K562 (cell line): Measurements from ENCODE around the gene COL5A1.

Experiments used
- ARID3A ChIP-seq: IDR thresholded peaks from 2 replicates; pipeline ENCODE4 v1.6.1; 2012; ENCODE audit warnings: low read depth, low read length, improper control_type of control experiment, borderline replicate concordance
- BCLAF1 ChIP-seq, 2 experiments: fragments of 450-650 bp in 1 of 2; IDR thresholded peaks; 2 replicates each; pipeline ENCODE4 v1.6.1; 2011 to 2017; ENCODE audit warnings: low read depth in 2 of 2, antibody characterized with exemption in 1 of 2, borderline replicate concordance in 1 of 2, low read length in 1 of 2, mild to moderate bottlenecking in 1 of 2, mixed read lengths in 1 of 2; ENCODE audit not compliant: control insufficient read depth in 1 of 2
- CSDE1 ChIP-seq, 2 experiments: fragments of 450-650 bp; IDR thresholded peaks; 2 replicates each; pipeline ENCODE4 v1.6.1; 2016; ENCODE audit warnings: mild to moderate bottlenecking in 1 of 2
- CTCF ChIP-seq, 3 experiments: IDR thresholded peaks in 2 of 3; conservative IDR thresholded peaks in 1 of 3; 2 replicates each; pipeline ENCODE4 v1.5.1; 2011 to 2012; ENCODE audit warnings: low read length in 3 of 3, mild to moderate bottlenecking in 3 of 3, control low read depth in 2 of 3, improper control_type of control experiment in 1 of 3, inconsistent platforms in 1 of 3, low read depth in 1 of 3, mixed read lengths in 1 of 3, moderate library complexity in 1 of 3; ENCODE audit not compliant: insufficient read depth in 2 of 3
- CXXC5 ChIP-seq: fragments of 250-450 bp; sonication (Bioruptor Pico); IDR thresholded peaks from 2 replicates; pipeline ENCODE4 v1.8.0; 2022; ENCODE audit warnings: inconsistent platforms, mild to moderate bottlenecking, moderate library complexity
- E2F6 ChIP-seq, 2 experiments: IDR thresholded peaks; 2 replicates each; pipeline ENCODE4 v1.6.1; 2011; ENCODE audit warnings: borderline replicate concordance in 1 of 2, control low read depth in 1 of 2, low read depth in 1 of 2, low read length in 1 of 2, mild to moderate bottlenecking in 1 of 2, mixed read lengths in 1 of 2, moderate library complexity in 1 of 2; ENCODE audit not compliant: insufficient read depth in 1 of 2, insufficient read length in 1 of 2, poor library complexity in 1 of 2, severe bottlenecking in 1 of 2; ENCODE audit errors: extremely low read depth in 1 of 2
- FOXM1 ChIP-seq, 2 experiments: fragments of 450-650 bp in 1 of 2; sonication (generic) in 1 of 2; formaldehyde crosslinking in 1 of 2; IDR thresholded peaks; 2 replicates each; pipeline versions ENCODE4 v1.6.1 to v1.9.0; 2017 to 2022; ENCODE audit warnings: low read depth in 2 of 2, mild to moderate bottlenecking in 2 of 2, missing genetic modification reagents in 1 of 2, moderate library complexity in 1 of 2
- HDAC2 ChIP-seq: fragments of 450-650 bp; IDR thresholded peaks from 2 replicates; pipeline ENCODE4 v1.6.1; 2016; ENCODE audit warnings: mild to moderate bottlenecking
- HDAC6 ChIP-seq: IDR thresholded peaks from 2 replicates; pipeline ENCODE4 v1.6.1; 2012; ENCODE audit warnings: low read depth, mild to moderate bottlenecking, control low read depth, inconsistent platforms, low read length, moderate library complexity
- PKNOX1 ChIP-seq: fragments of 450-650 bp; IDR thresholded peaks from 2 replicates; pipeline ENCODE4 v1.6.1; 2016
- SMAD1 ChIP-seq: fragments of 150-350 bp; IDR thresholded peaks from 2 replicates; pipeline ENCODE4 v1.6.1; 2014; ENCODE audit warnings: low read length, low read depth; ENCODE audit not compliant: partially characterized antibody
- USF1 ChIP-seq: sonication (generic); formaldehyde crosslinking; IDR thresholded peaks from 2 replicates; pipeline ENCODE4 v1.9.0; 2022; ENCODE audit warnings: mild to moderate bottlenecking, missing genetic modification reagents
- ZNF436 ChIP-seq: fragments of 250-450, 450-650 bp; sonication (Bioruptor Pico); formaldehyde crosslinking; IDR thresholded peaks from 2 replicates; pipeline ENCODE4 v1.7.0; 2020; ENCODE audit warnings: mild to moderate bottlenecking

- TF ChIP-seq CSDE1 (IDR thresholded peaks at IDR 0.05) (no peak), BCLAF1 (IDR thresholded peaks at IDR 0.05; ENCODE audit: borderline replicate concordance in 1 of 2, control insufficient read depth in 1 of 2, low read depth in 2 of 2, low read length in 1 of 2) (no peak), HDAC2 (no peak), PKNOX1 (no peak), CXXC5 (CRISPR knock-in tag) (no peak), FOXM1 (IDR thresholded peaks at IDR 0.05; ENCODE audit: low read depth) (no peak), FOXM1 (CRISPR knock-in tag; IDR thresholded peaks at IDR 0.05; ENCODE audit: low read depth) (no peak), SMAD1 (no peak), ZNF436 (CRISPR knock-in tag) (no peak), USF1 (CRISPR knock-in tag) (no peak), HDAC6 (no peak), E2F6 (IDR thresholded peaks at IDR 0.05; ENCODE audit: borderline replicate concordance in 1 of 2, extremely low read depth in 1 of 2, insufficient read depth in 1 of 2, insufficient read length in 1 of 2, low read depth in 1 of 2, low read length in 1 of 2, poor library complexity in 1 of 2, severe bottlenecking in 1 of 2) (no peak), ARID3A (no peak), CTCF (IDR thresholded peaks at IDR 0.05 in 2 of 3, conservative IDR thresholded peaks at IDR 0.05 in 1 of 3; ENCODE audit: insufficient read depth in 2 of 3, low read depth in 1 of 3, low read length in 3 of 3) (no peak)
Measured at GRCh38 chr9:134885679-134886412, 244.2 kb downstream of the COL5A1 start.
